Measurements from ENCODE around the gene ATP7B.
"Not testable (repeated sequence)": the region's sequence is repeated elsewhere in the genome, so short reads cannot be mapped to it uniquely, and the experiment has no call there.

The ATP7B gene

DNA sequence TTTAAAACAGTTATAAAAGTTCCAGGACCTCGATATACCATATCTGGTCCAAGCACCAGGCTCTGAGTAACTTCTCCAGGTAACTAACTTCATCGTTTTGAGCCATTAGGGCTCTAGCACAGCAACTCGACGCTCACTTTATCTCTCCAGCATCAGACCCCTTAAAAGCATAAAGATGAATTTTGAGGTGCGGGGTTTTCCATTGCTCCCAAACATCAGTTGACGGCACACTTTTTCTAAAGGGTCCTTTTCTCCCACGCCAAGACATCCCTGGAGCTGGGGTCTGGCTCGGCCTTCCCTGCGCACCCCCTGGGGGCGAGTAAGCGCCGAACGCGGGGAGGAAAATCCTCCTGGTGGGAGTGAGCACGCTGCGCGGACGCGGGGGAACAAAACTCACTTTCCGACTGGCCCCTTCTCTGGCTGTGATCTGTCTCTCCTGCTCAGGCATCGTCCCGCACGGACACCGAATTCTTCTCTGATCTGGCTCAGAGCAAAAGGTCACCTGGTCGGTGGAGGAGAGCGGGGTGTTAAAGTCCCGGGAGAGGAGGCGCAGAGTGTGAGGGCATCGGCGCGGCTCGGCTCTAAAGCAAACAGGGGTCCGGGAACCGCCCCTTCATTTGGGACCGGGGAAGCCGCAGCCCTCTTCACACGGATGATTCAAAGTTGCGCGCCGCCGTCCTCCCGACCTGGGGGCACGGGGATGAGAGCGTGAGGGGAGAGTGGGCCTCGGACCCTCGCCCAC lies at the start of gene ATP7B:
TSS of gene ATP7B (minus strand) at position 561 of the 742 bp plus-strand sequence. CDS start at position 448, 113 bp downstream.
- DNase-seq (ENCODE audit: low read depth), result no peak

DNA sequence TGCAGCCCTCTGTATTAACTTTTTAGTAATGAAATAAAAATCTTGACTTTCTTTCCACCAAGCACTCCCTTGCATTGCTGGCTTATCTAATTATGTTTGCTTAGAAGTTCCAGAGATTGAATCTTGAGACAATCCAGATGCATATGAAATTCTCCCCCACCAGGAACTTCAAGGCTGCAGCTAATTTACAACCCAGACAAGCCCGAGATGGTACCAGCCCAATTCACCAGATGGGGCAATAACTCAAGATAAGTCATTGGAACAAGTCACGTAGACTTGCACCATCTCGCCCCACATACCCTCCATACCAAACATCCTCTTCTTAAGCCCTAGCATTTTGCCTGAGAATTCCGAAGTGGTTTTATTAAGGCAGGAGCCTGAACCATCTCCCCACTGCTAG lies 42.2 kb upstream of the ATP7B start:
- DNase-seq (ENCODE audit: low read depth), result no peak

DNA sequence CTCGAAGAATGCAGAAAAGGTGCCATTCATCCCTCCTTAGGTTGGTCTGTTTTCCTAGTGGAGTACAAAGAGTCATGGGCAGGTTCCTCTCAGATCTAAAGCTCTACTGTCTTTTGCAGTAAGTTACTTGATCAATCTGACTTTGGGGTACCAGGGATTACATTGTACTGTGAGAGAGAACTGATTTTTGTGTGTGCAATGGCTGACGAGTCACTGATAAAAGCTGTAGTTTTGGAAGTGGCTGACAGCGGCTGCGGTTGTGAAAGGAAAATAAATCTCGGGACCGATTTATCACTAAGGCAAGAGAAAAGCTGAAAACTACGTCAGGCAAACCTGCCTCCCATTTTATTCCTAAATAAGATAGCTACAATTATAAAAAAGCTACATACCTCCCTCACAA lies 40.1 kb upstream of the ATP7B start:
- DNase-seq (ENCODE audit: low read depth), result no peak

DNA sequence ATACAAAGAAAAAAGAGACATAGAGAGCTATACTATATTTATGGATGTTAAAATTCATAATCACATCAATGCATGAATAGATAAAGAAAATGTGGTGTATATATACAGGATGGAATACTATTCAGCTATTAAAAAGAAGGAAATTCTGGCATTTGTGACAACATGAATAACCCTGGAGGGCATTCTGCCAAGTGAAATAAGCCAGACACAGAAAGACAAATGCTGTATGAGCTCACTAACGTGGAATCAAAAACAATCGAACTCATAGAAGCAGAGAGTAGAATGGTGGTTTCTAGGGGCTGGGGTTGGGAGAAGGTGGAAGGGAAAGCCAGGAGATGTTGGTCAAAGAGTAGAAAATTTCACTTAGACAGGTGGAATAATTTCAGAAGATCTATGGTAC lies 37.3 kb upstream of the ATP7B start:
- no peak for DNase-seq (ENCODE audit: low read depth)

GRCh38 chr13:52047463-52047862 lies 36.2 kb upstream of the ATP7B start:
- no peak for DNase-seq (ENCODE audit: low read depth)

DNA sequence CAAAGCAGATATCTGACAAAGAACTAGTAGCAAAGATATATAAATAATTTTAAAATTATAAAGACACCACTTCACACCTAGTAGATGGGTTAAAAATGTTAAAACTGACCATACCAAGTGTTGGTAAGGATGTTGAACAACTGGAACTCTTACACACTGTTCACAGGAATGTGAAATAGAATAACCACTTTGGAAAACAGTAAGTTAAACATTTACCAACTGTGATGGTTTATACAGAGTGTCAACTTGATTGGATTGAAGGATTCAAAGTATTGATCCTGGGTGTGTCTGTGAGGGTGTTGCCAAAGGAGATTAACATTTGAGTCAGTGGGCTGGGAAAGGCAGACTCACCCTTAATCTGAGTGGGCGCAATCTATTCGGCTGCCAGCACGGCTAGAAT lies 32.4 kb upstream of the ATP7B start:
- no peak for DNase-seq (ENCODE audit: low read depth)

- DNase-seq (ENCODE audit: low read depth), result no peak
Measured at GRCh38 chr13:52036037-52036436, 24.8 kb upstream of the ATP7B start.

DNA sequence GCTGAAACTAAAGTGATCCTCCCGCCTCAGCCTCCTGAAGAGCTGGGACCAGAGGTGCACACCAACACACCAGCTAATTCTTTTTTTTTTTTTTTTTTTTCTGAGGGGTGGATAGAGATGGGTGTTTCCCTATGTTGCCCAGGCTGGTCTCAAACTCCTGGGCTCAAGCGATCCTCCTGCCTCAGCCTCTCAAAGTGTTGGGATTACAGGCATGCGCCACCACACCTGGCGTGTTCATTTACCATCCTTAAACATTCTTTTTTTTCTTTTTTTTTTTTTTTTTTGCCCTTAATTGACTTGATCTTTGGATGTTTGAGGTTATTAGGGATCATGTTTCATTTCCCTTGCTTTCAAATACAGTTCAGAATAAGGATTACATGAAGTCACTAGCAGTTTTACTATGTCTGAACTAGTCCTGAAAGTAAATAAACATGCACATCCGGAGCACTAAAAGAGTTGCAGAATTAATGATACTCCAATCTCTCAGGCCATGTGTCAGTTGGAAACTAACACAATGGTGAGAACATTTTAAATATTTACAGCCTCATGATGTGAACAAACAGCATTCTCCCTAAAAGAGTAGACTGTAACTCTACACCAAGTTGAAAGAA lies 23.5 kb upstream of the ATP7B start:
- no peak for DNase-seq (ENCODE audit: low read depth)

GRCh38 chr13:52033039-52033438 lies 21.8 kb upstream of the ATP7B start:
- DNase-seq (ENCODE audit: low read depth), result no peak

DNA sequence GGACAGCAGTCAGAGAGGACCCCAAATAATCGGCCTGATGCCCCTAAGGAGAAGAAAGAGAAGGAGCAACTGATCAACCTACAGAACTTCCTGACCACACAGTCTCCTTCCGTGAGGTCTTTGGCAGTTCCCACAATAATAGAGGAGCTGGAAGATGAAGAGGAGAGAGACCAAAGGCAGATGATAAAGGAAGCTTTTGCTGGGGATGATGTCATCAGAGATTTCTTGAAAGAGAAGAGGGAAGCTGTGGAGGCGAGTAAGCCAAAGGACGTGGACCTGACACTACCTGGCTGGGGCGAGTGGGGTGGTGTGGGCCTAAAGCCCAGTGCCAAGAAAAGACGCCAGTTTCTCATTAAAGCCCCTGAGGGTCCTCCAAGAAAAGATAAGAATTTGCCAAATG lies 19.2 kb upstream of the ATP7B start:
- not testable (repeated sequence) for DNase-seq (ENCODE audit: low read depth)

- no peak for DNase-seq (ENCODE audit: low read depth)
Measured at GRCh38 chr13:52029569-52029968, 18.3 kb upstream of the ATP7B start.

DNA sequence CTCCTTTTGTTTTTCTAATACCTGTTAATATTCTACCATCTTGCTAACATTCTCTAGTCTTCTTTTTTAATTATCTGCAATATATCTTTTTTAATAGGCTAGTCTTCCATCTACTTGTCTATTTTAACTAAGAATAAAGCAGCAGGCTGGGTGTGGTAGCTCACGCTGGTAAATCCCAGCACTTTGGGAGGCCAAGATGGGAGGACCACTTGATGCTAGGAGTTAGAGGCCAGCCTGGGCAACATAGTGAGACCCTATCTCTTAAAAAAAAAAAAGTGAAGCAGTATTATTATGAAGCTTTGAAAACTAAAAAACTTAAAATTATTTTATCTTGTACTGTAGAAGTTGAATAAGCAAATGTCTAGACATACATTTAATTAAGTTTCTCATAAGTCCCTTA lies 16.6 kb upstream of the ATP7B start:
- DNase-seq (ENCODE audit: low read depth), result no peak

DNA sequence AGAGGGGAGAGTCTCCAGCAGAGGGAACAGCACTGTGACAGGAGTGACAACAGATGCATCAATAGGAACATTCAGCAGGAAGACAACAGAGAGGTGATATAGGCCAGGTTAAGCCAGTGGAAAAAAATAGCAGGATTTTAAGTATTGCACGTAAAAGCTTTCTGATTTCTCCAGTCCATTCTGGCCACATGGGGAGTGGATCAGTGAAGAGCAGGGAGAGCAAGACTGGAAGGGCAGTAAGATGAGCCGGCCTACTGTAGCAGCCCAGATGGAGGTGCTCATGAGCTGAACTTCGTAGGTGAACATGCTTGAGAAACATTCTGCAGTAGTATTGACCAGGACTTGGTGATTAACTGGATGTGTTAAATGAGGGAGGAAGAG lies 15.0 kb upstream of the ATP7B start:
- DNase-seq (ENCODE audit: low read depth), result no peak

DNA sequence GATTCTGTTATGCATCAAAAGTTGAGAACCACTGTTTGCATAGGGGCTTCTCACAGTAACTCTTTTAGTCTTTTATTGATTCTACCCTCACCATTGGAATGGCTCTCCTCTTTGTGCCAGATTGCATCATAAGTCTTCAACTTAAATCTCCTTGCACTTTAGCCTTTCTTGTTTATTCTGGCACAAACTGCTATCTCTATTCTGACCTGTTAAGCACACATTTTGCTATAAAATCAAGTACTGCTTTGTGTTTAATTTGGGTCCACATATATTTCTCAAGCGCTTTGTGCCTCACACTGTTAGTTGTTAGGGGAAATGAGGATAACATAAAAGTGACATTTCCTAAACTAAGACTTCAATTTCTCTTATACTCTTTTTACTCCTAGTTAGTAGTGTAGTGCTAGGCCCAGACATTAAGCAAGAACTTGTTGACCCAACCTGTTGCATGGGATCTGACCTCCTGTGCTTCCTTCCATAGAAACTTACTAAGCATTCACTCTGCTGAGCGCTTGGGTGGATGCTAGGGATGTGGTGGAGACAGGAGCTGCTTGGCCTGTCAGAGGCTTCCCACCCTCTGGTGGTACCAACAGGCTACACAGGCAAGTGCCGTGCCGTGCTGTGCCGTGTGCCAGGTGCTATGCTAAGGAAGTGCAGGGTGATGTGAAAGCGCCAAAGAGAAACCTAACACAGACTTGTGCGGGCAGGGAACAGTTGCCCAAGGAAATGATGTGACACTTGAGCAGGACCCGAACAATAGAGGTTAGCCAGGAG lies 14.4 kb upstream of the ATP7B start:
- no peak for DNase-seq (ENCODE audit: low read depth)

GRCh38 chr13:52024481-52024880 lies 13.2 kb upstream of the ATP7B start, which contains the start of gene UTP14C:
UTP14C (plus strand) TSS chr13:52024691; CDS start chr13:52028805, 4,114 bp downstream.
- DNase-seq (ENCODE audit: low read depth), result no peak

- DNase-seq (ENCODE audit: low read depth), result no peak
Measured at GRCh38 chr13:52022356-52022755, 11.1 kb upstream of the ATP7B start.

DNA sequence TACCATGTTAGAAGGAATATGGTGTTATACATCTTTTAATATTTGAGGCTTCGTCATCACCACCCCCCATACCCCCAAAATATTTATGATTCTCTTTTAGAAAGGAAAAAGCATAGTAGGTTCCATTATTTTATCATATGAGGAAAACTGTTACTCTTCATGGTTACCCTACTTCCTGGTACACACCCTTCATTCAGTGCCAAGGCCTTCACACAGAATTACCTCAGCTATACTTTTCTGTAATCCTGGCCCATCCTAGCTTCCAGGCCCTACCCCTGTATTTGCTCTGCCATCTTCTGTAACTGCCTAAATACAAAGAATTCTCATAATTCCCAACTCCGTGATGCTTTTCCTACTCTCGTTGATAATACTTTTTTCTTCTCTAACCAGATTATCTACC lies 8.9 kb upstream of the ATP7B start:
- DNase-seq (ENCODE audit: low read depth), result no peak

DNA sequence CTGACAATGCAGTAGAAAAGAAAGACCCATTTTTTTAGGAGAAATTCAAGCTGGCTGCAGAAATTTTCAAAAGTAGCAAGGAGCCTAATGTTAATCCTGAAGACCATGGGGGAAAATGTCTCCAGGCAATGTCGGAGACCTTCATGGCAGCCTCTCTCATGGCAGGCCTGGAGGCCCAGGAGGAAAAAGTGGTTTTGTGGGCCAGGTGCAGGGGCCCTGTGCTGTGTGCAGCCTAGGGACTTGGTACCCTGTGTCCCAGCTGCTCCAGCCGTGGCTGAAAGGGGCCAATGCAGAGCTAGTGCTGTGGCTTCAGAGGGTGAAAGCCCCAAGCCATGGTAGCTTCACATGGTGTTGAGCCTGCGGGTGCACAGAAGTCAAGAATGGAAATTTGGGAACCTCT lies 5.0 kb upstream of the ATP7B start:
- no peak for DNase-seq (ENCODE audit: low read depth)

DNA sequence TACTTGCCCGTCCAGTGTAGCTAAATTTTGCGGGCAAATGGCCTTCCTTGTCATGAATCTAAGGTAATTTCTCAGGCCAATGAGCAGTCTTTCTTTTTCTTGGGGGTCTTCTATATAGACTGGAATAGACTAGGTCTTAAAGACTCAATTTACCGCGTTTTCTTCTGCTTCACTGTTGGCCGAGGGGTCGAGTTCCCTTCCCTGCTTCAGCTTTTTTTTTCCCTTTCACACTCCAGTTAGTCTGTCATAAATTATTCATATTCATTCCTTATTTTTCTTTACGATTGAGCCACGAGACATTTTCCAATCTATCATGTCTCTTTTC lies 1.2 kb upstream of the ATP7B start:
- no peak for DNase-seq (ENCODE audit: low read depth)

GRCh38 chr13:52011632-52012511 lies 622 bp upstream of the ATP7B start, which contains the start of gene ALG11:
ALG11 (plus strand) TSS chr13:52012398; CDS start chr13:52012419, 21 bp downstream.
- peak; percentile 84 for DNase-seq (ENCODE audit: low read depth)

GRCh38 chr13:52009946-52010345 lies 1.3 kb downstream of the ATP7B start:
- no peak for DNase-seq (ENCODE audit: low read depth)

Measured in HS-27A (cell line).